HUES64 (cell line): Measurements from ENCODE around the gene BRD3OS.

Source experiments
- H3K27ac ChIP-seq: 2 replicates; pipeline ENCODE4 v1.7.0; 2013; ENCODE audit warnings: low read depth, low read length, inconsistent platforms
- H3K27me3 ChIP-seq: 2 replicates; pipeline ENCODE4 v1.6.1; 2013; ENCODE audit warnings: mild to moderate bottlenecking, low read length; ENCODE audit not compliant: insufficient read depth
- H3K36me3 ChIP-seq: 2 replicates; pipeline ENCODE4 v1.6.1; 2013; ENCODE audit warnings: mild to moderate bottlenecking, low read length; ENCODE audit not compliant: insufficient read depth
- H3K4me1 ChIP-seq: 2 replicates; pipeline ENCODE4 v1.6.1; 2013; ENCODE audit warnings: mild to moderate bottlenecking, low read length, moderate library complexity; ENCODE audit not compliant: insufficient read depth
- H3K4me3 ChIP-seq: 2 replicates; pipeline ENCODE4 v1.5.1; 2013; ENCODE audit warnings: mild to moderate bottlenecking, low read length, moderate library complexity
- H3K9ac ChIP-seq: 2 replicates; pipeline ENCODE4 v1.6.1; 2013; ENCODE audit warnings: mild to moderate bottlenecking, low read depth, low read length
- H3K9me3 ChIP-seq: 2 replicates; pipeline ENCODE4 v1.6.1; 2013; ENCODE audit warnings: low read depth, low read length; ENCODE audit not compliant: insufficient read depth
- WGBS: fragments of 150-250, 120-280 bp; methylation state at CpG from one replicate; pipeline ENCODE4 v1.1.7; 2013; ENCODE audit warnings: missing lambda C conversion rate; 5-methylcytosine and 5-hydroxymethylcytosine counted together

The BRD3OS gene

DNA sequence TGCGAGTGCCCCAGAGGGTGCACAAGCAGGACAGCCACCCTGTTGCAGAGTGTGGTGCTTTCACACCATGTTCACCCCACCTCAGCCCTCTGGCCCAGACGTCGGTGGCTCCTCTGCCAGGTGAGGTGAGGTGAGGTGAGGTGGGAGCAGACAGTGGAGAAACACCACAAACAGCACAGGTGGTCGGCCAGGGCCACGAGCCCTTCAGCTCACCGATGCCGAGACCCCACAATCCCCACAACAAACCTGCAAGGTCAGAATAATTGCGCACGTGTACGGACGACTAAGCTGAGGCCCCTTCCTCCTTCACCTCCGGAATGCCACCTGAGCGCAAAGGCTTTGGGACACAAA lies 32.0 kb downstream of the BRD3OS start:
- Histone ChIP-seq H3K4me3 (no peak overlapping the region), H3K9me3 (no peaks in the 10 kb centered on the region), H3K36me3 (peaks cover 18% of the 10 kb centered on the region), H3K27ac (no peak overlapping the region), H3K4me1 (no peaks in the 10 kb centered on the region), H3K27me3 (no peaks in the 10 kb centered on the region), H3K9ac (no peak overlapping the region)
- WGBS, result 93% methylated on average over 12 of the region's 13 CpGs

GRCh38 chr9:134057751-134058701 lies 32.7 kb downstream of the BRD3OS start:
- Histone ChIP-seq H3K36me3 (peaks cover 11% of the 10 kb centered on the region), H3K27me3 (no peaks in the 10 kb centered on the region), H3K4me3 (no peak overlapping the region), H3K27ac (no peak overlapping the region), H3K4me1 (no peaks in the 10 kb centered on the region), H3K9ac (no peak overlapping the region), H3K9me3 (no peaks in the 10 kb centered on the region)
- WGBS, result 88% methylated on average over 28 of the region's 28 CpGs

- 96% methylated on average over 7 of the region's 7 CpGs for WGBS
- Histone ChIP-seq H3K27me3 (no peaks in the 10 kb centered on the region), H3K9ac (no peak overlapping the region), H3K27ac (no peak overlapping the region), H3K36me3 (peaks cover 4% of the 10 kb centered on the region; the same call in 1 of the 2 replicates), H3K9me3 (no peaks in the 10 kb centered on the region), H3K4me1 (0 out of 2 replicates have a peak, but pooled peaks cover 2% of the 10 kb centered on the region), H3K4me3 (no peak overlapping the region)
Measured at GRCh38 chr9:134058716-134059115, 33.4 kb downstream of the BRD3OS start.

DNA sequence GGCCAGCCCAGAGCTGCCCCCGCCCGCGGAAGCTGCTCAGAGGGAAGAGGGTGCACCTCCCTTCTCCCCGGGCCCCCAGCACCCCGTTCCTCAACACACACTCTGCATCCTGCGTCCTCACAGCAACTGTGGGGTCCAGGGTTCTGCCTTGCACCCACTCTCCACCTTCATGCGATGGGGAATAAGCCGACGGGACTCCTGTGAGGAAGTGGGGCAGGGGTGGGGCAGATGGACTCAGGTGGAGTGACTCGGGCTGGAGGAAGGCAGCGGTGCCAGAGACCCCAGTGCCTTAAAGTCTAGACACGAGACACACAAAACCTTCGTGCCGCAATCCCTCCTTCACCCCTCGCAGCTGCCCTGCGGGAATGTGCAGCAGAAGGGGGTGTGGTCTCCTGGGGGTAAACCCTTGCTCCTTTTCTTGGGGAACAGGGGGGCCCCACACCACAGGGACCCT lies 33.9 kb downstream of the BRD3OS start:
- Histone ChIP-seq H3K4me1 (0 out of 2 replicates have a peak, but pooled peaks cover 4% of the 10 kb centered on the region), H3K9ac (no peak overlapping the region), H3K9me3 (no peaks in the 10 kb centered on the region), H3K27me3 (no peaks in the 10 kb centered on the region), H3K36me3 (no peaks in the 10 kb centered on the region; the same call in 1 of the 2 replicates), H3K27ac (no peak overlapping the region), H3K4me3 (no peak overlapping the region)
- WGBS, result 88% methylated on average over 16 of the region's 16 CpGs

- WGBS, result 94% methylated on average over 17 of the region's 17 CpGs
- no peaks in the 10 kb centered on the region for H3K9me3 ChIP-seq
- H3K9ac ChIP-seq, result no peak overlapping the region
- H3K27me3 ChIP-seq, result no peaks in the 10 kb centered on the region
- no peaks in the 10 kb centered on the region for H3K36me3 ChIP-seq
- no peak overlapping the region for H3K27ac ChIP-seq
- H3K4me3 ChIP-seq, result no peak overlapping the region
- 0 out of 2 replicates have a peak, but pooled peaks cover 4% of the 10 kb centered on the region for H3K4me1 ChIP-seq
Measured at GRCh38 chr9:134059661-134060395, 34.5 kb downstream of the BRD3OS start.

GRCh38 chr9:134060546-134060945 lies 35.3 kb downstream of the BRD3OS start:
- Histone ChIP-seq H3K9me3 (no peaks in the 10 kb centered on the region), H3K27ac (no peak overlapping the region), H3K27me3 (no peaks in the 10 kb centered on the region), H3K36me3 (no peaks in the 10 kb centered on the region), H3K4me3 (no peak overlapping the region), H3K9ac (no peak overlapping the region), H3K4me1 (peaks cover 6% of the 10 kb centered on the region; the same call in 1 of the 2 replicates)
- whole genome bisulfite sequencing, result 85% methylated on average over 4 of the region's 4 CpGs

- no peaks in the 10 kb centered on the region for H3K9me3 ChIP-seq
- peaks cover 10% of the 10 kb centered on the region; the same call in 1 of the 2 replicates for H3K4me1 ChIP-seq
- no peaks in the 10 kb centered on the region for H3K27me3 ChIP-seq
- no peak overlapping the region; the same call in 1 of the 2 replicates for H3K9ac ChIP-seq
- H3K4me3 ChIP-seq, result no peak overlapping the region
- no peak overlapping the region for H3K27ac ChIP-seq
- no peaks in the 10 kb centered on the region for H3K36me3 ChIP-seq
- WGBS, result 94% methylated on average over 4 of the region's 4 CpGs
Measured at GRCh38 chr9:134061019-134061687, 35.9 kb downstream of the BRD3OS start.

DNA sequence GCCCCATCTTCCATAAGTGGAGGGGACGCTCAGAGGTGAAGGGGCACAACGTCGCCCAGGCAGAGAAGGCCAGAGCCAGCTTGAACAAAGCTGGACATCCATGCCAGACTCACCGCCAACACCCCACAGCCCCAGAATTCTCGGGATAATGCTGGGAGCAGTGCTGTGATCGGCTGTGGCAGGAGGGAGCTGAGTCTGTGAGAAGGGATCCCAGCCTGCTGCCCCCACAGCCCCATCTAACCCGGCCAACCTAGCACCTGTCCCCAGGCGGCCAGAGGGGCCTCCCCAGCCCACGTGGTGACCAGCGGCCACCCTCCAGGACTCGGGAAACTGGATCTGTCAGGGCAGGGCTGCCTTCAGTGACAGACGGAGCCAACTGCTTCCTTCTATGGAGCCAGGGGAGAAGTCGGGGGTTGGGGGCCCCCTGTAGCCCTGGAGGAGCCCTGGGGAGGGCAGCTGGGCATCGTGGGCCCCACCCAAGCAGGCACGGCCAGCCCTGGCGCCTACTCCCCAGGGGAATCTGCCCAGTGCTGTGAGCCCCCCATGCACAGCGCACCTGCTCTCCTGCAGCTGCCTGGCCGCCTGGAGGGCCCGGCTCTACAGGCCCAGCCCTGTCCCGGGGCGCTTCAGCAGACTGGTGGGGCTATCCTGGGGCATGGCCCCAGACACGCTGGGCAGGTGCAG lies 36.5 kb downstream of the BRD3OS start:
- Histone ChIP-seq H3K27ac (no peak overlapping the region), H3K4me3 (no peak overlapping the region), H3K36me3 (no peaks in the 10 kb centered on the region), H3K9ac (no peak overlapping the region; the same call in 1 of the 2 replicates), H3K4me1 (peaks cover 10% of the 10 kb centered on the region; the same call in 1 of the 2 replicates), H3K27me3 (no peaks in the 10 kb centered on the region), H3K9me3 (no peaks in the 10 kb centered on the region)
- 92% methylated on average over 21 of the region's 22 CpGs for WGBS

- Histone ChIP-seq H3K9ac (no peak overlapping the region), H3K4me1 (peaks cover 10% of the 10 kb centered on the region; the same call in 1 of the 2 replicates), H3K9me3 (no peaks in the 10 kb centered on the region), H3K27me3 (no peaks in the 10 kb centered on the region), H3K36me3 (no peaks in the 10 kb centered on the region), H3K4me3 (no peak overlapping the region), H3K27ac (no peak overlapping the region)
- WGBS, result 88% methylated on average over 22 of the region's 22 CpGs
Measured at GRCh38 chr9:134062461-134063087, 37.3 kb downstream of the BRD3OS start.

- Histone ChIP-seq H3K9me3 (no peaks in the 10 kb centered on the region), H3K9ac (no peak overlapping the region), H3K27me3 (no peaks in the 10 kb centered on the region), H3K27ac (no peak overlapping the region), H3K4me3 (no peak overlapping the region), H3K4me1 (peaks cover 10% of the 10 kb centered on the region; the same call in 1 of the 2 replicates), H3K36me3 (no peaks in the 10 kb centered on the region)
- 94% methylated on average over 15 of the region's 15 CpGs for WGBS
Measured at GRCh38 chr9:134063088-134063570, 37.8 kb downstream of the BRD3OS start.
